ENCODE measurements around the gene SEMA3E. TPM values are rescaled to one million over a fixed set of nuclear protein-coding genes. Genes with fewer than 3 reads are reported as not detected.

The SEMA3E gene
- total and polyA plus RNA-seq, 10 of the 15 experiments (the other 5 are each of a cell fraction or from before 2014, with no cell fraction given) = 0.08 to 2.0 (median 0.82) TPM

DNA sequence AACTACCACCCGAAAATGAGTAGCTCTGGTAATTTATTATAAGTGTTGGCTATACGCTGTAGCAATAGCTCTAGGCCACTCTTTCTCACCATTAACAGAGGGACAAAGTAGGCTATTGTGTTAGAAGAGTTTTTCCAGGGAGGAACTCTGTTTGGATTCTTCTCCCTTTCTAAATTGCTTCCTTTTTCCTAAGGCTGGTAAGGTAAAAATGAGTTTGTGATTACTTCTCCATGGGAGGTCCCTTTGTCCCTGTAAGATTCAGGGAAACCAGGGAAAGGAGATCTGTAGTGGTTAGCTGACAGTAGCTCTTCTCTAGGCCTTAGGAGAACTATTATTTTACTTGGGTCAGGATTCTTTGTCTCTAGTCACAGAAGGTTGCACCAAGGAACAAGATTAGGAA lies 23.2 kb upstream of the SEMA3E start:
- H3K4me3 ChIP-seq = no peak overlapping the region

DNA sequence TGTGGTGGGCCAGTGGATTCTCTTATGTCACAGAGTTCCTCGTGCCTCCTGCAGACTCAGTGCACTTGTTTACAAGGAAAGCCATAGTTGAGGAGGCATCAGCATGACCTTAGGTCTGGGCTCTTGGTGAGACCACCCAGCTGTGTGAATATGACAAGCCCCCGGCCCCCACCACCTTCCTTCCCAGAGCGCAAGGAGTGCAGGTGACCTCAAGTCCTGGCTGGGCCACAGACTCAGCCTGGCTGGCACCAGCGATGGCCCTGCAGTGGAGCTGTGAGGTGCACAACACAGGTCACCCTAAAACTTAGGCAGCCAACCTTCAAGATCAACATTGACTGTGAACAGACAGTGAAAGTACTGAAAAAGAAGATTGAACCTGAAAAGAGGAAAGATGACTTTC lies 14.2 kb upstream of the SEMA3E start:
- no peaks in the 10 kb centered on the region for H3K4me1 ChIP-seq (ENCODE audit: control insufficient read depth, insufficient read depth, low read length)
- 22% methylated on average over 4 of the region's 4 CpGs for WGBS (ENCODE audit: insufficient coverage, insufficient replicate concordance, low lambda C conversion rate, missing lambda C conversion rate)
- intact Hi-C loops (cut with micrococcal nuclease; ENCODE audit: unreplicated experiment) (no loop called here), in situ Hi-C loops (cut with MboI) (no loop called here)
- H3K4me3 ChIP-seq = no peak overlapping the region
- RAD21 ChIA-PET (ENCODE audit: unreplicated experiment) = interaction anchor here (1.0 kb wide), 1 partner anchor 132 kb away, joined by 3 read pairs; no protein-coding TSS in a partner anchor
- H2AFZ ChIP-seq (ENCODE audit: control insufficient read depth, low read depth, low read length) = no peak overlapping the region
- H3K9me3 ChIP-seq (replicated peaks; ENCODE audit: control insufficient read depth, insufficient read depth, low read length) = no peaks in the 10 kb centered on the region
- H3K27me3 ChIP-seq (replicated peaks in 1 of 2; ENCODE audit: control insufficient read depth in 2 of 2, insufficient read depth in 2 of 2, low read length in 1 of 2) = no peaks in the 10 kb centered on the region
- FAIRE-seq (no peak), ATAC-seq (no peak), DNase-seq (ENCODE audit: low read depth, low spot score) (no peak)
- SMC1A ChIA-PET (ENCODE audit: uncharacterized antibody, unreplicated experiment) = interaction anchor here (0.9 to 1.2 kb wide), 2 partner anchors 10 to 208 kb away, joined by 3 to 4 read pairs; no protein-coding TSS in a partner anchor
- no peak overlapping the region for H3K9ac ChIP-seq (ENCODE audit: control insufficient read depth, insufficient read depth, low read length)
- no peak overlapping the region for H3K27ac ChIP-seq (ENCODE audit: control insufficient read depth, insufficient read depth)
- POLR2A ChIA-PET = no interaction called here
- CTCF ChIA-PET = no interaction called here
- TF ChIP-seq SMC3 (IDR thresholded peaks at IDR 0.05; ENCODE audit: borderline replicate concordance, low read length) = no peak
- TF ChIP-seq, protein P1, sequence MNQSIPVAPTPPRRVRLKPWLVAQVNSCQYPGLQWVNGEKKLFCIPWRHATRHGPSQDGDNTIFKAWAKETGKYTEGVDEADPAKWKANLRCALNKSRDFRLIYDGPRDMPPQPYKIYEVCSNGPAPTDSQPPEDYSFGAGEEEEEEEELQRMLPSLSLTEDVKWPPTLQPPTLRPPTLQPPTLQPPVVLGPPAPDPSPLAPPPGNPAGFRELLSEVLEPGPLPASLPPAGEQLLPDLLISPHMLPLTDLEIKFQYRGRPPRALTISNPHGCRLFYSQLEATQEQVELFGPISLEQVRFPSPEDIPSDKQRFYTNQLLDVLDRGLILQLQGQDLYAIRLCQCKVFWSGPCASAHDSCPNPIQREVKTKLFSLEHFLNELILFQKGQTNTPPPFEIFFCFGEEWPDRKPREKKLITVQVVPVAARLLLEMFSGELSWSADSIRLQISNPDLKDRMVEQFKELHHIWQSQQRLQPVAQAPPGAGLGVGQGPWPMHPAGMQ (IDR thresholded peaks at IDR 0.05; ENCODE audit: borderline replicate concordance) = no peak
- no peak for TF ChIP-seq KDM1A (IDR thresholded peaks at IDR 0.05; ENCODE audit: borderline replicate concordance)
- no peak for TF ChIP-seq ZSCAN29 (IDR thresholded peaks at IDR 0.05)
- TF ChIP-seq, protein P2, sequence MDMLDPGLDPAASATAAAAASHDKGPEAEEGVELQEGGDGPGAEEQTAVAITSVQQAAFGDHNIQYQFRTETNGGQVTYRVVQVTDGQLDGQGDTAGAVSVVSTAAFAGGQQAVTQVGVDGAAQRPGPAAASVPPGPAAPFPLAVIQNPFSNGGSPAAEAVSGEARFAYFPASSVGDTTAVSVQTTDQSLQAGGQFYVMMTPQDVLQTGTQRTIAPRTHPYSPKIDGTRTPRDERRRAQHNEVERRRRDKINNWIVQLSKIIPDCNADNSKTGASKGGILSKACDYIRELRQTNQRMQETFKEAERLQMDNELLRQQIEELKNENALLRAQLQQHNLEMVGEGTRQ (IDR thresholded peaks at IDR 0.05; ENCODE audit: borderline replicate concordance, low read depth, low read length) = no peak
- TF ChIP-seq POLR2A (IDR thresholded peaks at IDR 0.05; ENCODE audit: low read depth, low read length) = no peak
- TF ChIP-seq FOXM1 (IDR thresholded peaks at IDR 0.05; ENCODE audit: low read depth, low read length) = no peak
- TF ChIP-seq, protein P3, sequence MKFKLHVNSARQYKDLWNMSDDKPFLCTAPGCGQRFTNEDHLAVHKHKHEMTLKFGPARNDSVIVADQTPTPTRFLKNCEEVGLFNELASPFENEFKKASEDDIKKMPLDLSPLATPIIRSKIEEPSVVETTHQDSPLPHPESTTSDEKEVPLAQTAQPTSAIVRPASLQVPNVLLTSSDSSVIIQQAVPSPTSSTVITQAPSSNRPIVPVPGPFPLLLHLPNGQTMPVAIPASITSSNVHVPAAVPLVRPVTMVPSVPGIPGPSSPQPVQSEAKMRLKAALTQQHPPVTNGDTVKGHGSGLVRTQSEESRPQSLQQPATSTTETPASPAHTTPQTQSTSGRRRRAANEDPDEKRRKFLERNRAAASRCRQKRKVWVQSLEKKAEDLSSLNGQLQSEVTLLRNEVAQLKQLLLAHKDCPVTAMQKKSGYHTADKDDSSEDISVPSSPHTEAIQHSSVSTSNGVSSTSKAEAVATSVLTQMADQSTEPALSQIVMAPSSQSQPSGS (IDR thresholded peaks at IDR 0.05; ENCODE audit: low read length) = no peak
- no peak for TF ChIP-seq IRF4 (IDR thresholded peaks at IDR 0.05; ENCODE audit: low read depth, low read length)
- TF ChIP-seq SMARCA5 (IDR thresholded peaks at IDR 0.05) = no peak
- TF ChIP-seq SMAD1 (IDR thresholded peaks at IDR 0.05; ENCODE audit: low read depth, partially characterized antibody) = no peak
- no peak overlapping the region for H3K4me2 ChIP-seq (ENCODE audit: control insufficient read depth, insufficient read depth)
- BruUV-seq (replicated peaks) = no TSS peak
- H3K79me2 ChIP-seq (ENCODE audit: control insufficient read depth, insufficient read depth, low read length) = no peaks in the 10 kb centered on the region
- no peaks in the 10 kb centered on the region for H4K20me1 ChIP-seq (ENCODE audit: control insufficient read depth, insufficient read depth)
- no peaks in the 10 kb centered on the region for H3K36me3 ChIP-seq (ENCODE audit: control insufficient read depth in 2 of 2, insufficient read depth in 2 of 2, low read length in 1 of 2)

More for the DNA sequence above, 23.2 kb upstream of the SEMA3E start:
- H3K9me3 ChIP-seq (replicated peaks; ENCODE audit: control insufficient read depth, insufficient read depth, low read length) = no peaks in the 10 kb centered on the region
- H3K27ac ChIP-seq (ENCODE audit: control insufficient read depth, insufficient read depth) = no peak overlapping the region
- H3K9ac ChIP-seq (ENCODE audit: control insufficient read depth, insufficient read depth, low read length) = no peak overlapping the region
- DNase-seq (ENCODE audit: low read depth, low spot score) = no peak
- H3K79me2 ChIP-seq (ENCODE audit: control insufficient read depth, insufficient read depth, low read length) = no peaks in the 10 kb centered on the region
- H4K20me1 ChIP-seq (ENCODE audit: control insufficient read depth, insufficient read depth) = no peaks in the 10 kb centered on the region
- WGBS (ENCODE audit: insufficient coverage, insufficient replicate concordance, low lambda C conversion rate, missing lambda C conversion rate) = 11% methylated on average over 2 of the region's 2 CpGs
- H2AFZ ChIP-seq (ENCODE audit: control insufficient read depth, low read depth, low read length) = no peak overlapping the region
- SMC1A ChIA-PET (ENCODE audit: uncharacterized antibody, unreplicated experiment) = interaction anchor here (0.5 to 1.7 kb wide), 3 partner anchors 11 to 226 kb away, joined by 3 to 7 read pairs (median 3); no protein-coding TSS in a partner anchor
- no peaks in the 10 kb centered on the region for H3K4me1 ChIP-seq (ENCODE audit: control insufficient read depth, insufficient read depth, low read length)
- no peak for FAIRE-seq
- CTCF ChIA-PET = interaction anchor here (0.5 to 1.1 kb wide), 4 partner anchors 10 to 244 kb away, joined by 3 to 4 read pairs (median 3); no protein-coding TSS in a partner anchor
- H3K4me2 ChIP-seq (ENCODE audit: control insufficient read depth, insufficient read depth) = no peak overlapping the region
- no TSS peak for BruUV-seq (replicated peaks)
- RAD21 ChIA-PET (ENCODE audit: unreplicated experiment) = no interaction called here
- POLR2A ChIA-PET = no interaction called here
- ATAC-seq = no peak
- no peak for TF ChIP-seq TCF12 (IDR thresholded peaks at IDR 0.05; ENCODE audit: low read depth, low read length)
- TF ChIP-seq BRCA1 (IDR thresholded peaks at IDR 0.05; ENCODE audit: low read depth, low read length) = no peak
- TF ChIP-seq KDM1A (IDR thresholded peaks at IDR 0.05; ENCODE audit: borderline replicate concordance) = no peak
- in situ Hi-C loops (cut with MboI) (no loop called here), intact Hi-C loops (cut with micrococcal nuclease; ENCODE audit: unreplicated experiment) (no loop called here)
- H3K27me3 ChIP-seq (replicated peaks in 1 of 2; ENCODE audit: control insufficient read depth in 2 of 2, insufficient read depth in 2 of 2, low read length in 1 of 2) = no peaks in the 10 kb centered on the region
- H3K36me3 ChIP-seq (ENCODE audit: control insufficient read depth in 2 of 2, insufficient read depth in 2 of 2, low read length in 1 of 2) = no peaks in the 10 kb centered on the region

All from GM12878 (cell line).